Transverse colon (tissue), 4 donors: Measurements from ENCODE around the gene CDK1.

Experiments used
- CTCF ChIP-seq, 5 experiments: fragments of 200-600 bp in 3 of 5; fragments of 450-650 bp in 2 of 5; sonication (generic) in 3 of 5; IDR thresholded peaks; 1 replicate in 2 of 5; 2 replicates in 3 of 5; pipeline ENCODE4 v1.5.1; 2016 to 2017; ENCODE audit warnings: antibody characterized with exemption in 5 of 5, inconsistent platforms in 3 of 5, mild to moderate bottlenecking in 2 of 5, moderate library complexity in 1 of 5
- EP300 ChIP-seq: sonication (generic); formaldehyde crosslinking; IDR thresholded peaks from one replicate; pipeline ENCODE4 v1.6.1; 2017; ENCODE audit warnings: antibody characterized with exemption, low read depth
- POLR2A ChIP-seq: fragments of 450-650 bp; IDR thresholded peaks from one replicate; pipeline ENCODE4 v1.6.1; 2016; ENCODE audit warnings: antibody characterized with exemption, mild to moderate bottlenecking, moderate library complexity
- POLR2AphosphoS5 ChIP-seq, 3 donors: sonication (generic); formaldehyde crosslinking; IDR thresholded peaks; one replicate each; pipeline ENCODE4 v1.6.1; 2016; ENCODE audit warnings: antibody characterized with exemption in 3 of 3

- no peak for TF ChIP-seq POLR2A
- no peak for TF ChIP-seq CTCF (IDR thresholded peaks at IDR 0.05)
- peak; percentile 36 to 46 (median 43) for TF ChIP-seq POLR2AphosphoS5 (IDR thresholded peaks at IDR 0.05)
- no peak for TF ChIP-seq EP300
Observed at GRCh38 chr10:60778214-60778970, at the start of gene CDK1.
